Naive thymus-derived CD4-positive, alpha-beta T cell (primary cell): Measurements from ENCODE around the gene NR2E1. TPM values are rescaled to one million over a fixed set of nuclear protein-coding genes. Genes with fewer than 3 reads are reported as not detected.
A peak's percentile ranks its signal among the peaks of the same experiment; 100 is the strongest.

Experiments
- ATAC-seq: fragments of 150-1000 bp; cut with Tn5 transposase; 2 replicates; pipeline ENCODE4 v1.10.0; 2021; ENCODE audit warnings: mild to moderate bottlenecking, moderate library complexity
- CTCF ChIA-PET: fragments of 350-600 bp; sonication (Branson Sonifier 250); formaldehyde crosslinking; loops from one replicate; lab custom pipeline; 2021; ENCODE audit warnings: antibody characterized with exemption; lab: Charles Lee
- POLR2A ChIA-PET: fragments of 350-600 bp; sonication (Branson Sonifier 250); formaldehyde crosslinking; loops from one replicate; lab custom pipeline; 2021; ENCODE audit warnings: antibody characterized with exemption, inconsistent platforms; lab: Charles Lee
- DNase-seq, 9 donors: peaks; one replicate each; pipeline versions ENCODE4 v3.0.0 to v3.0.0-alpha.2; 2020 to 2022; ENCODE audit warnings: mixed read lengths in 1 of 9
- H3K27ac ChIP-seq: one replicate; pipeline ENCODE4 v1.7.0; 2013; ENCODE audit warnings: mild to moderate bottlenecking, low read depth, low read length, moderate library complexity
- H3K27me3 ChIP-seq, 2 donors: one replicate each; pipeline ENCODE4 v1.7.0; 2013; ENCODE audit warnings: low read length in 2 of 2, mild to moderate bottlenecking in 2 of 2, moderate library complexity in 2 of 2; ENCODE audit not compliant: control insufficient read depth in 2 of 2, insufficient read depth in 2 of 2
- H3K36me3 ChIP-seq, 3 experiments: 1 replicate in 2 of 3; 2 replicates in 1 of 3; pipeline ENCODE4 v1.7.0; 2013; ENCODE audit warnings: low read length in 3 of 3, mild to moderate bottlenecking in 3 of 3, moderate library complexity in 1 of 3; ENCODE audit not compliant: insufficient read depth in 3 of 3, control insufficient read depth in 2 of 3
- H3K4me1 ChIP-seq, 2 donors: one replicate each; pipeline ENCODE4 v1.7.0; 2013; ENCODE audit warnings: low read length in 2 of 2, mild to moderate bottlenecking in 2 of 2, moderate library complexity in 1 of 2; ENCODE audit not compliant: control insufficient read depth in 2 of 2, insufficient read depth in 2 of 2
- H3K4me3 ChIP-seq: 2 replicates; pipeline ENCODE4 v1.7.0; 2013; ENCODE audit warnings: mild to moderate bottlenecking, low read length
- H3K9me3 ChIP-seq, 3 experiments: 1 replicate in 2 of 3; 2 replicates in 1 of 3; pipeline ENCODE4 v1.7.0; 2013; ENCODE audit warnings: low read length in 3 of 3; ENCODE audit not compliant: control insufficient read depth in 2 of 3
- H3K27ac Mint-ChIP-seq, 9 donors: one replicate each; pipeline ENCODE4 v1.8.0; 2020 to 2022; ENCODE audit warnings: mixed read lengths in 9 of 9, mild to moderate bottlenecking in 8 of 9, moderate library complexity in 5 of 9, inconsistent platforms in 2 of 9
- H3K27me3 Mint-ChIP-seq, 5 donors: one replicate each; pipeline ENCODE4 v1.8.0; 2021 to 2022; ENCODE audit warnings: mixed read lengths in 5 of 5, mild to moderate bottlenecking in 1 of 5
- H3K36me3 Mint-ChIP-seq, 5 donors: one replicate each; pipeline ENCODE4 v1.8.0; 2020 to 2022; ENCODE audit warnings: mixed read lengths in 5 of 5, mild to moderate bottlenecking in 3 of 5, inconsistent platforms in 1 of 5
- H3K4me1 Mint-ChIP-seq, 7 donors: one replicate each; pipeline ENCODE4 v1.8.0; 2020 to 2022; ENCODE audit warnings: mixed read lengths in 7 of 7, mild to moderate bottlenecking in 3 of 7, inconsistent platforms in 1 of 7
- H3K4me3 Mint-ChIP-seq, 10 donors: one replicate each; pipeline ENCODE4 v1.8.0; 2020 to 2022; ENCODE audit warnings: mild to moderate bottlenecking in 10 of 10, mixed read lengths in 10 of 10, moderate library complexity in 6 of 10, inconsistent platforms in 2 of 10
- H3K9me3 Mint-ChIP-seq, 11 donors: one replicate each; pipeline ENCODE4 v1.8.0; 2020 to 2022; ENCODE audit warnings: mixed read lengths in 11 of 11, mild to moderate bottlenecking in 4 of 11, inconsistent platforms in 1 of 11, moderate library complexity in 1 of 11
- intact Hi-C, 2 donors: fragments of 100-400 bp; cut with micrococcal nuclease; formaldehyde crosslinking; loops; one replicate each; pipeline ENCODE4 v1.15.1; 2023
- polyA plus RNA-seq, 2 donors: library from polyadenylated mRNA; unstranded; fragments of 300-500 nt; fragmentation: Illumina TruSeq; gene quantifications; one replicate each; pipeline ENCODE4 v1.2.3, GENCODE V29; 2021
- total RNA-seq, 6 experiments: library from RNA in 5 of 6; stranded (reverse) in 5 of 6; gene quantifications; 1 replicate in 5 of 6; 2 replicates in 1 of 6; pipeline ENCODE4 v1.2.3 and lab custom pipeline; 2021 to 2026

The NR2E1 gene
- total and polyA plus RNA-seq, 7 experiments from 2014 or later, result not detected

DNA sequence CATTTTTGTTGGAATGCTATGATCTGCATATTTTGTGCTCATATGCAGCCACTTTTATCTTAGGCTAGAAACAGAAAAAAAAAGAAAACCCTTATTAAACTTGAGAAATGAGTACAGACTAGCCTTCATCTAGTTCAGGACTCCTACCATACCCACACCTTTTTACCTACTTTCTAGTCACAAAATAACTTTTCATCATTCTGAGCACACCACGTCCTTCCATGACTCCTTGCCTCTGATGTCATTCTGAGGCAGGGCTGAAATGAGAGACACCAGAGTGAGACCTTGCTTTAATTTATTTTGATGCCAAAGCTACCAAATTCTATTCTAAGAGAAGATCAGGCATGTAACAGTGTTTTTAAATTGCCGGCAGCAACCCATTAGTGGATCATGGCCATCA lies 56.2 kb downstream of the NR2E1 start:
- POLR2A ChIA-PET, result no interaction called here
- Histone ChIP-seq H3K4me1 (no peaks in the 10 kb centered on the region), H3K27me3 (no peaks in the 10 kb centered on the region), H3K27ac (no peak overlapping the region), H3K9me3 (no peaks in the 10 kb centered on the region), H3K36me3 (peaks cover 0 to 23% (median 4%) of the 10 kb centered on the region in 3 experiments), H3K4me3 (no peak overlapping the region)
- Mint-ChIP-seq H3K9me3 (no peaks in the 10 kb centered on the region), H3K4me1 (peaks cover 7 to 24% (median 13%) of the 10 kb centered on the region in 7 donors), H3K27ac (peak overlapping the region in 3 of 9 donors; percentile 33 to 58 (median 54)), H3K36me3 (peaks cover 5 to 38% (median 32%) of the 10 kb centered on the region in 5 donors), H3K27me3 (no peaks in the 10 kb centered on the region), H3K4me3 (peak overlapping the region in 1 of 10 donors; percentile 47)
- CTCF ChIA-PET, result no interaction called here
- DNase-seq (no peak), ATAC-seq (no peak)
- intact Hi-C loops, result no loop called here

DNA sequence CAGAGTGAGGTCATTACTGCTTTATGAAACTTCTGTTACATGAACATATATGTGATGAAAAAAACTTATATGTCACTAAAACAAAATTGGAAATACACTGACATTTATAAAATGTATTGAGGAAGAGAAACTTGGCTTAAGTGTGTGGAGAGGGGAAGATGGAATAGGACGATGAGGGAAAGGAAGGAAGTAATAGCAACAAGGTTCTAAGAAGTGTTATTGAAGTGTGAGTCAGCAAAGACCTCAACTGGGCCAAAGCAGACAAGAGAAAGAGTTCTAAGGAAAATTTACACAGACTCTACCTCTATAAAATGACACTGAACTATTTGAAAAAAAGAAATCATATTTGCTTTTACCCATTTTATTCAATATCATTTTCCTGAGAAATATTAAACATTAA lies 56.7 kb downstream of the NR2E1 start:
- intact Hi-C loops, result no loop called here
- Histone ChIP-seq H3K4me1 (no peaks in the 10 kb centered on the region), H3K9me3 (no peaks in the 10 kb centered on the region), H3K36me3 (peaks cover 0 to 23% (median 4%) of the 10 kb centered on the region in 3 experiments), H3K4me3 (no peak overlapping the region), H3K27me3 (no peaks in the 10 kb centered on the region), H3K27ac (no peak overlapping the region)
- Mint-ChIP-seq H3K4me3 (peak overlapping the region in 1 of 10 donors; percentile 47), H3K27ac (peak overlapping the region in 3 of 9 donors; percentile 1 to 58 (median 54)), H3K9me3 (no peaks in the 10 kb centered on the region), H3K4me1 (peaks cover 7 to 27% (median 14%) of the 10 kb centered on the region in 7 donors), H3K27me3 (no peaks in the 10 kb centered on the region), H3K36me3 (peaks cover 5 to 39% (median 32%) of the 10 kb centered on the region in 5 donors)
- ATAC-seq (no peak), DNase-seq (no peak)
- CTCF ChIA-PET, result no interaction called here
- POLR2A ChIA-PET, result no interaction called here

DNA sequence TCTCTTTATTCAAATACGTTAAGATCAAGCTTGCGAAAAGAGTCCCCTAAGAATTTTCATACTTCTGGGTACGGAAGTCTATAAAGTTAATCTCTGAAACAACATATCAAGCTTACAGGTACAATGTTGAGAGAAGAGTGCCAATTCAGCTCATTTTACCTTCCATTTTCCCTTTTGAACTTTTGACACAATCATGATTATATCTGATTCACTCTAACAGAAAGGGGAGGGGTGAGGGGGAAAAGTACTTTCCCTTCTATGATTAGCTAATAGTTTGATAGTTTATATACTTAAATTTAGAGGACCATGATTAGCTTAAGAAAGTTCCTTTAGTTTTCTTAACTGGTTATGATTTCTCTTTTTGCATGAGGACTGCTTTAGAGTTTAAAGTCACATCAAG lies 61.5 kb downstream of the NR2E1 start:
- intact Hi-C loops, result no loop called here
- ChIA-PET CTCF (no interaction called here), POLR2A (no interaction called here)
- Histone ChIP-seq H3K4me3 (no peak overlapping the region), H3K9me3 (no peaks in the 10 kb centered on the region), H3K4me1 (no peaks in the 10 kb centered on the region), H3K27ac (no peak overlapping the region), H3K27me3 (no peaks in the 10 kb centered on the region), H3K36me3 (peaks cover 0 to 2% (median 0%) of the 10 kb centered on the region in 3 experiments)
- ATAC-seq, result no peak
- Mint-ChIP-seq H3K4me3 (no peak overlapping the region), H3K4me1 (peaks cover 16 to 42% (median 29%) of the 10 kb centered on the region in 7 donors), H3K9me3 (no peaks in the 10 kb centered on the region), H3K36me3 (peaks cover 1 to 23% (median 4%) of the 10 kb centered on the region in 5 donors), H3K27me3 (no peaks in the 10 kb centered on the region), H3K27ac (peak overlapping the region in 1 of 9 donors; percentile 48)
- DNase-seq, result no peak

DNA sequence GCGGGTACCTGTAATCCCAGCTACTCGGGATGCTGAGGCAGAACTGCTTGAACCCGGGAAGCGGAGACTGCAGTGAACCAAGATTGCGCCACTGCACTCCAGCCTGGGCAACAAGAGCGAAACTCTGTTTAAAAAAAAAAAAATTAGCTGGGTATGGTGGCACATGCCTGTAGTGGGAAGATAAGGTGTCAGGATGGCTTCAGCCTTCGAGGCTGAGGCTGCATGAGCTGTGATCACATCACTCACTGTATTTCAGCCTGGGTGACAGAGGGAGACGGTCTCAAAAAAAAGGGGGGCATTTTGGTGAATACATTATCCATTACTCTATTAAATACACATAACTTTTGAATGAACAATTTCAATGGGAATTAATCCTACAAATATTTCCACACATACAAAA lies 62.6 kb downstream of the NR2E1 start:
- Histone ChIP-seq H3K4me3 (no peak overlapping the region), H3K27ac (no peak overlapping the region), H3K4me1 (no peaks in the 10 kb centered on the region), H3K36me3 (no peaks in the 10 kb centered on the region), H3K27me3 (no peaks in the 10 kb centered on the region), H3K9me3 (no peaks in the 10 kb centered on the region)
- H3K36me3 Mint-ChIP-seq, result peaks cover 0 to 16% (median 2%) of the 10 kb centered on the region in 5 donors
- no peak overlapping the region for H3K27ac Mint-ChIP-seq
- H3K9me3 Mint-ChIP-seq, result no peaks in the 10 kb centered on the region
- DNase-seq (no peak), ATAC-seq (no peak)
- intact Hi-C loops, result no loop called here
- POLR2A ChIA-PET, result no interaction called here
- CTCF ChIA-PET, result no interaction called here
- H3K4me3 Mint-ChIP-seq, result no peak overlapping the region
- no peaks in the 10 kb centered on the region for H3K27me3 Mint-ChIP-seq
- H3K4me1 Mint-ChIP-seq, result peaks cover 12 to 47% (median 31%) of the 10 kb centered on the region in 7 donors

DNA sequence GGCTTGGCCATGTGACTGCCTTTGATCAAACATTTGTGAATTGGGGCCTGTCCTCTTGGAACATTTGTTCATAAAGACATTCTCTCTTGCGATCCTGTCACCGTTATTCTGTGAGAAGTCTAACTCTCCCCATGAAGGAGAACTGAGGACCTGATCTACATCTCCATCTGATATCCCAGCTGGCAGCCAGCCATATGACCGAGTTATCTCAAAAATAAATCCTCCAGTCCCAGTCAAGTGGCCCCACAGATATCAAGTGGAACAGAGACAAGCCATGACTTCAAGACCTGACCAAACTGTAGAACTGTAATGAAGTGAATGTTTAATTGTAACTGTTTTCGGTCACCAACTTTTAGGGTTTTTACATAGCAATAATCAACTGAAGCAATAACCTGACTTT lies 69.3 kb downstream of the NR2E1 start:
- no peak for ATAC-seq
- Histone ChIP-seq H3K9me3 (no peaks in the 10 kb centered on the region), H3K4me3 (no peak overlapping the region), H3K27ac (no peak overlapping the region), H3K27me3 (no peaks in the 10 kb centered on the region), H3K4me1 (peaks cover 0 to 2% of the 10 kb centered on the region in 2 donors), H3K36me3 (no peaks in the 10 kb centered on the region)
- Mint-ChIP-seq H3K36me3 (peaks cover 0 to 46% (median 23%) of the 10 kb centered on the region in 5 donors), H3K4me3 (no peak overlapping the region), H3K27ac (no peak overlapping the region), H3K9me3 (no peaks in the 10 kb centered on the region), H3K27me3 (no peaks in the 10 kb centered on the region), H3K4me1 (peaks cover 7 to 68% (median 52%) of the 10 kb centered on the region in 7 donors)
- intact Hi-C loops, result no loop called here
- POLR2A ChIA-PET, result no interaction called here
- CTCF ChIA-PET, result no interaction called here
- DNase-seq, result no peak

DNA sequence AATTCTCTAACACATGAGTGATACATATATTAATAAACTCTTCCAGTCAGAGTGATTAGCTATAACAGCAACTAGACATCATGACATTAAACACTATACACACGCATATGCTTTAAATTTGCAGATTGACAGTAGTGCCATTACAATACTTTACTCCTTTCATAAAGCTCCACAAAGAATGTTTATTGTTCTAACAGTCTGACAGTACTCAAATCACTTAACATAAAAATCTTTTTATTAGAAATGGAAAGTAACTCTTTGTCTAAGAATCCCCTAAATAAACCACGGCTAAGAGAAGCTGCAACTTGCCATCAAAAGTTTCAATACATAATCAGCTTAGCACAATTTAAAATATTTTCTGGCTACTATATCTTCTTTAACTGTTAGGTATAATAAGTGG lies 71.0 kb downstream of the NR2E1 start:
- CTCF ChIA-PET, result no interaction called here
- H3K4me3 Mint-ChIP-seq, result no peak overlapping the region
- Histone ChIP-seq H3K36me3 (no peaks in the 10 kb centered on the region), H3K27me3 (no peaks in the 10 kb centered on the region), H3K27ac (no peak overlapping the region), H3K4me3 (no peak overlapping the region), H3K4me1 (peaks cover 0 to 2% of the 10 kb centered on the region in 2 donors), H3K9me3 (no peaks in the 10 kb centered on the region)
- intact Hi-C loops, result no loop called here
- peaks cover 7 to 65% (median 46%) of the 10 kb centered on the region in 7 donors for H3K4me1 Mint-ChIP-seq
- POLR2A ChIA-PET, result no interaction called here
- peaks cover 2 to 54% (median 31%) of the 10 kb centered on the region in 5 donors for H3K36me3 Mint-ChIP-seq
- H3K27me3 Mint-ChIP-seq, result no peaks in the 10 kb centered on the region
- H3K9me3 Mint-ChIP-seq, result peaks cover 0 to under 1% (median 0%) of the 10 kb centered on the region in 11 donors
- no peak overlapping the region for H3K27ac Mint-ChIP-seq
- DNase-seq (no peak), ATAC-seq (no peak)

DNA sequence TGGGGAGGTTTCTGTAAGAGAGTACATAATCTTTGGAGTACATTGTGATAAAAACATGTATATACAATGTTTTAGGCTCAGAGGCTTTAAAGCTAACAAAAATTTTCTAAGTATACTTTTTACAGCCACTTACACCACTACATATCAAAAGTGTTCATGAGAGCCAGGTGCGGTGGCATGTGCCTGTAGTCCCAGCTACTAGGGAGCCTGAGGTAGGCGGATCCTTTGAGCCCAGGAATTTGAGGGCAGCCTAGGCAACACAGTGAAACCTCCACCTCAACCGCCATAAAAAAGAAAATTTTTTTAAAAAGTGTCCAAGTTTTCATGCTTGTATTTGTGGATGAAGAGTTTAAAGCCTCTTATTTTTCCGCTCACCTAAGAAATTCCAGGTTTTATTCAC lies 72.5 kb downstream of the NR2E1 start:
- peaks cover 8 to 69% (median 43%) of the 10 kb centered on the region in 5 donors for H3K36me3 Mint-ChIP-seq
- ChIA-PET POLR2A (no interaction called here), CTCF (no interaction called here)
- no peaks in the 10 kb centered on the region for H3K27me3 ChIP-seq
- no peak overlapping the region for H3K27ac ChIP-seq
- intact Hi-C loops, result no loop called here
- peaks cover 0 to 11% (median 2%) of the 10 kb centered on the region in 11 donors for H3K9me3 Mint-ChIP-seq
- peaks cover 0 to 3% (median 0%) of the 10 kb centered on the region in 3 experiments for H3K36me3 ChIP-seq
- H3K4me3 Mint-ChIP-seq, result no peak overlapping the region
- no peak overlapping the region for H3K27ac Mint-ChIP-seq
- H3K4me1 ChIP-seq, result peaks cover 0 to 2% of the 10 kb centered on the region in 2 donors
- no peak overlapping the region for H3K4me3 ChIP-seq
- DNase-seq (no peak), ATAC-seq (no peak)
- H3K4me1 Mint-ChIP-seq, result peaks cover 7 to 61% (median 42%) of the 10 kb centered on the region in 7 donors
- no peaks in the 10 kb centered on the region for H3K9me3 ChIP-seq
- no peaks in the 10 kb centered on the region for H3K27me3 Mint-ChIP-seq
